ENCODE results near the gene DMAP1.

The DMAP1 gene

DNA sequence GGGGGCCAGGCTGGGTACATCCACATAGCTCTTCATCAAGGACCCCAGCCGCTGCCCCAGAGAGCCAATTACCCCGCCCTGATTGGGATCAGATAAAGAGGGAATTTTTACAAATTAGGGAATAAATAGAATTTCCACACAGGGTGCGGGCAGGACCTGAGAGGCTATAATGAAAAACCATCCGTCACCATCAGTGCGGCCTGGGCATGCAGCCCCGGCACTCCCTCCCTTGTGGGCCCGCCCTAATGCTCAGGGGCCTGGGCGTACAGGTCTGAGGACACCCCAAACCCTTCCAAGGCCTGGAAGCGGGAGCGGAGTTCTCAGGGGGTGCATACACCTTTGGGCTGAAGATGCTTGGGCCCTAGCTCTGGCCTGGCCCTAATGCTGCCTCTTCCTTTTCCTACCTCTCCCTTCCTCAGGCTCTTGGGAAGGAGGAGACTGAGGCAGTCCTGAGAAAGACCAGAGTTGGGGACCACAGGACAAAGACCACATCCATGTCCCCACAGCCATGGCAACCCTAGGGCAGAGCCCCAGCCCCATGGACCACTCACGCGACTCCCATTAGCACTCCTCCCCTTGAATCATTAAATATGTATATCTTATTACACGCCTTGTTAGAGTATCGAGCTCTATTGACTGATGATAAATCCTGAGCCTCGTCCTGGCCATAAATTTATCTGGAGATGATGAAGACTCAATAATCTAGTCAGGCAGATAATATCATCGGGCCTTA lies 16.3 kb downstream of the DMAP1 start:
- DNase-seq: no peak

DNA sequence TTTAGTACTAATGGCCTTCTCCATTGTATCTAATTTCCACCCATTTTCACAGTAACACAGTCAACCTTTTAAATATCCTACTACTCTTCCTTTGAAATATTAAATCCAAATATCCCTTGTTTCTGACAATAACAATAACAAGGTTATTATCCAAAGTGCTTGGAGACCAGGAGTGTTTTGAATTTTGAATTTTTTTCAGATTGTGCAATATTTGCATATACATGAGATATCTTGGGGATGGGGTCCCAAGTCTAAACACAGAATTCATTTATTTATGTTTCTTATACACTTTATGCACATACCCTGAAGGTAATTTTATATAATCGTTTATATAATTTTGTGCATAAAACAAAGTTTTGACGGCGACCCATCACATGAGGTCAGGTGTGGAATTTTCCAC lies 17.5 kb downstream of the DMAP1 start:
- DNase-seq: no peak

GRCh38 chr1:44233593-44233992 lies 20.3 kb downstream of the DMAP1 start:
- DNase-seq: no peak

- peak; percentile 70 for DNase-seq
Observed at GRCh38 chr1:44235808-44236207, 22.5 kb downstream of the DMAP1 start.

DNA sequence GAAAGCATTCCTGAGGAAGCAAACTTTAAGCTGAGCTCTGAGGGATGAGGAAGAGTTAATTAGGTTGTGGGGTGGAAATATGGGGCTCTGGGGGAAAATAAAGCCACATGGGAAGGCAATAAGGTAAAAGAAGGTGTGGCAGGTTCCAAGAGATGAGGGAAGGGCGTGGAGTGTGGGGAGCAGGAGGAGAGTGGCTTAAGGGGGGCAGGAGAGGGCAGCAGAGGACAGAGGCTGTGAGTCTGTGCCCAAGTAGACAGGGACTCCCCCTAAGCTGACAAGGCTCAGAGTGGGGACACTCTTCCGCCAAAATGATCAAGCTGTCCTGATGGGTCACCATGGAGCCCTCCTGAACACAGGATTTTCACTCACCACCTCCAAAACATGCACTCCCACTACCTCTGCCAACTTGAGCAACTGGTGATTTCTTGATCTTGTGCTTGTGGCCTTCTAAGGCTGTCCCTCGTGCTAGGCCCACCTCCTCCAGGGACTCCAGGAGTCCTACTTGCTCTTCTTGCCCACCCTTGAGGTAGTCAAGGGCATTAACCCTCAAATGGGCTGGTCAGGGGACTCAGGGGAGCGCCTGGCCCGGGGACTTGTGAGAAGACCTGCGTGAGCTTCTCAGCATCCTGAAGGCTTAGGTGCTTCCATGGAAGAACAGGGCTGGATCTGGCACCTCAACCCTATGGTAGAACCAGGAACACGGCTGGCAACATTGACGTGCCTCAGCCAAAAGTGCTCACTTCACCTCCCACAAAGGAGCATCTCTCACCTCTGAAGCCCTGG lies 23.4 kb downstream of the DMAP1 start:
- no peak for DNase-seq

- DNase-seq: peak; percentile 87
Observed at GRCh38 chr1:44237721-44238457, 24.6 kb downstream of the DMAP1 start.

DNA sequence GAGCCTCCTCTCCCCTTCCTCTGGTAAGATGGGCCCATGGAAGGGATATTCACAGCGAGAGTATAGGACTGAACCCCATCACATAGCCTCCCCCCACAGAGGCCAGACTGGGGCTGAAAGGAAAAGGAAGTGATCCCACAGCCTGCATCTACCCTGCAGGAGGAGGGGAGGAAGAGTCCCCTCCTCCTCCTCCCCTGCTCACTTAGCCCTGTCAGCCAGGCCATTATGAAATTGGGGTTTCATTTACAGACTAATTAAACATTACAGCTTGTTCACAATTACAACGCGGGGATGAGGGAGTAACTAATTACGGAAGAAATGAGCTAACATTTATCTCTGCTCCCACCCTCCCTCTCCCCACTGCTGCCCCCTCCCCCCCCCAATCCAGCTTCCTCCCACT lies 25.4 kb downstream of the DMAP1 start:
- DNase-seq: no peak

GRCh38 chr1:44239331-44239960 lies 26.2 kb downstream of the DMAP1 start:
- DNase-seq: peak; percentile 90

GRCh38 chr1:44239961-44240371 lies 26.7 kb downstream of the DMAP1 start:
- DNase-seq: no peak

DNA sequence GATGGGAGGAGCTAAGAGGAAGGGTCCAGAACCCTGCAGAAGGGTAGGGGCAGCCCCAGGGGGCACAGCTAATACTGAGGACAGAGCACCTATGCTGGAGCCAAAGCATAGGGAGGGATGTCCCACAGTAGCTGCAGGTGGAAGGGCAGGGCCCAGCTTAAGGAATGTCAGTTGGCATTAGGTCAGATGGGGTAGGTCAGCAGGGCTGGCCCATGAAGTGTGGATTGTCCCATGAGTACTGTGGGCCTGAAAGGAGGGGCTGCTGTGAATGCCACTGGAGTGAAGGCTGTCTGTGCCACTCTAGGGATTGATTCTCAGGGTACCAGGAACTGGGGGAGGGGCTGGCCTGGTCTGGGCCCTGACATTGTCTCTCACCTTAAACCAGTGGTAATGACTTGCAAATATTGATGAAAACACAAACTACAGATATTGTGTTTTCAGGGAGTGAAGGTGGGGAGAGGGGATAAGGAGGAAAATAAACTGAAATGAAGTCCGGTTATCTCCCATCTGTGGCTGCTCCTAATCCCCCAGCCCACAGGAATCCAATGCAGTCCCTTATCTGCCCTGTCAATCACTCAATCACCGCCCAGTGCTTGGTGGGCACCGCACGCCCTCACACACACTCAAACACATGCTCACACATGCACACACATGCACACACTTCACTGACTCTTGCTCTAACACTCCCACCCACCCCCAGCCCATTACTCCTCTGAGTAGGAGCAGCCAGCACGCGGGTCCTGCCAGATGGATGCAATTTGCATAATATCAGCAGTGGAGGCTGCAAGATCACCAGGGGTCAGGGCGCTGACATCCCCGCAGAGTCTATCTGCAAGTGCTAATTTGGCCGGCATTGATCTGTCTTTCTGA lies 27.8 kb downstream of the DMAP1 start:
- peak; percentile 74 for DNase-seq

DNA sequence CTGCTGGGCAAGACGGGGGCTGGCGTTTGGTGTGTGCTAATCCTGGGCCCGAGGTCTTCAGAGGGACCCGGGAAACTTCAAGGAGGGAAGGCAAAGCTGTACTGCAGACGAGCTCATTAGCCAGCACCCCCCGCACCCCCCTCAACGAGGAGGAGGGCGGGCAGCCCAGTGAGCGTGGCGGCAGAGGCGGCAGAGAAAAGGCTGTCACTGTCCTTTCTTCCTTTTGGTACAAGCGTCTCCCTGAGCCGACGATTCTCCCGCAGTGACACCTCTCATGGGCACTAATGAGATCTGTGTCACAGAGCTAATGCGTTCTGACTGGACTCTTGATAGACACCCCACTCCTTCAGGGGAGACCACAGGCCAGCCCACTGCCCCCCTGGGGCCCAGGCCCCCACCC lies 29.5 kb downstream of the DMAP1 start:
- DNase-seq: peak; percentile 67

DNA sequence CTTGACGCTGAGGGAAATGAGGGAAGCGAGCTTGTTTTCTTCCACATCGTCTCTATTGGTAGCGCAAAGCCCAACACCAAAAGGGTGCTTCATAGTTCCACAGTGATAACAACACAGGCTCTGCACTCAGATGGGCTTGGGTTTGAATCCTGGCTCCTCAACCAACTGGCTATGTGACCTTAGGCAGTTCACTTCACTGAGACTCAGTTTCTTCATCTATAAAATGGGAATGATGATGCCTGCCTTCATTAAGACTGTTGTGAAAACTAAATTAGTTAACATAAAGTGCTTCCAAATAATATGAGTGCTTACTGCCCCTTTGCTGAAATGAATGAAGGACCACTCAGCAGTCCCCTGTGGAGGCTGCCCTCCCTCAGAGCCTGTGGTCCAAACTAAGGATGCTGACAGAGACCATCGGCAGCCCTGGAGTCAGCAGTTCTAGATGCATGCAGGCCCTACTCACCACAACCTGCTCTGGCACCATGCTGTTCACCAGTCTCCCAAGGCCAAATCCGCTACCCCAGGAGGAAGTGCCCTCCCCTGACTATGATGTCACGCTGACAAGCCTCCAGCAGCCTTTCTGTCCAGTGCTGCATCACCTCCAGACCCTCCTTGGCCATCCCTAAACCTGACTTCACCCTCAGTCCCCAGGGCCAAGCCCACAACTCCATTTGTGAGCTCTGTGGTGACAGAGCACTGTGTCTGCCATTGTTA lies 30.7 kb downstream of the DMAP1 start:
- no peak for DNase-seq

GRCh38 chr1:44244986-44245385 lies 31.7 kb downstream of the DMAP1 start:
- peak; percentile 61 for DNase-seq

- DNase-seq: no peak
Observed at GRCh38 chr1:44246806-44247205, 33.5 kb downstream of the DMAP1 start.

- peak; percentile 72 for DNase-seq
Observed at GRCh38 chr1:44249543-44249942, 36.3 kb downstream of the DMAP1 start.

DNA sequence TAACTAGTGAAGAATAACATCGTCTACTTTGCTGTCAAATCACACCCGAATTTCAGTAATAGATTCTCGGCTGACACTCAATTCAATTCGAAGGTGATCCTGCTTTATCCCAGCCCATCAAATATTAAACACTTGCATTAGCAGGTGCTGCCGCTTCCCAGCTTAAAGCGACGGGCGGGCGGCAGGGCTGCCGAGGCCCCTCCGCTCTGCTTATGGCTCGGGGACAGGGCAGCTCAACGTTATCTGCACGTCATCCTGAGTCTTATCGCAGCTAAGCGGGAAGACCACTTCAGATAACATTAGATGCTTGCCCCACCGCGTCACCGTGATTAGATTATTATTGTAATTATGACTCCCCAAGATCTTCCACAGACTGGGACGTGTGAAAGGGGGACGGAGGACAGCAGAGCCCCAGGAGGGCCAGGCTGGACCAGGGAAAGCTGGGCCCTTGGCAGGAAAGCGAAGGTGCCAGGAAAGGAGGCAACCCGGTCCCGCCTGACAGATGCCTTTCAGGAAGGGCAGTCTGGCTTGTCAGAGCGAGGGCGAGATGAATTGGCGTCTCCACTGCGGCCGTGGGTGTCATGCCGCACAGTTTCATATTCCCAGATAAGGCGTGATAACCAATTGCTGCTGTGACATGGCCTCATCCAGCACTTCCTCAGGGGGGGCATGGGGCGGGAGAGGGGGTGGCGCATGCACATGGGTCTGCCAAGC lies 37.0 kb downstream of the DMAP1 start:
- DNase-seq: peak; percentile 59

DNA sequence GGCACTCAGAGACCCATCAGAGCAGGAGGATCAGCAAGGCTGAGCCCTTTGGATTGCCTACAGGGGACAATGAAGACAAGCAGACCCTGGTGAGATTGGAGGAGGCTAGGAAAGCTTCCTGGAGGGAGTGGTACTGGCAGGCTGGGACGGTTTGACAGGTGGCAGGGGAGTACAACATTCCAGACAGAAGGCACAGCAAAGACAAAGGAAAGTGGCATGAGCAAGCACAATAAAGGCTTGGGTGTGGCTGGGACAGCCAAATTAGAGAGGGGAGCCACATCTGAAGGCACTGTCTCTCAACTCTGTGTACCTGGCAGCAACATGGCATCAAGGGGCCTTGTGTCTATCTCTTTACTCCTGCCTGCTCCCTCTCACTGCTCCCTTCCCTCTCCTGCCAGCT lies 38.2 kb downstream of the DMAP1 start:
- DNase-seq: no peak

DNA sequence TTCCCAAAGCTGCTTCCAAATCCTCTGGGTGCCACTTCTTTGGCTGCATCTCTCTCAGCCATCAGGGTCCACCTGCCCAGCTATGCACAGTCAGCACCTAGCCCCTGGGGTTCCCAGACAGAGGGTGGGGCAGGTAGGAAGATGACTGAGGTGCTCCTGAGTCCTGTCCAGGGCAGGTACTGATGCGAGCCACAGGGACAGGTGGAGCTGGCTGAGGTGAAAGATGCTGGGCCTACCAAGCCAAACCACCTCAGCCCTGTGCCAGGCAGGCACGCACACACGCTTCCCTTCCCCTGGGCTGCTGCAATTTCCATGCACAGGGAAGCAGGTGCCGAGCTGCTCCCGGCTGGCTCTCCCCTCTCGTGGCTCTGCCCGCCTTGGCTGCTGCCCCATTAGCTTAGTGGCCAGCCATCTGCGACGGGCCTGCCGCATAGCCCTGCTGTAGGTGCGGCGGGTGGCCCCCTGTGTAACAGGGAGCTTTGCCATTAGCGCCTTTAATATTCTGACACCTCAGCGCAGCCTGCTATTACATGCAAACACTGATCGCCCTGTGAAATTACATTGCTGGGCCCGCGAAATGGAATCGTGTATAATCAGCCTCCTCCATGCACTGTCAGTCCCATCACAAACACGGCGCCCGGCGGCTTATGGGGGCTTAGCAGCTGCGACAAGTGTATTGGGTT lies 38.9 kb downstream of the DMAP1 start:
- peak; percentile 45 for DNase-seq

DNA sequence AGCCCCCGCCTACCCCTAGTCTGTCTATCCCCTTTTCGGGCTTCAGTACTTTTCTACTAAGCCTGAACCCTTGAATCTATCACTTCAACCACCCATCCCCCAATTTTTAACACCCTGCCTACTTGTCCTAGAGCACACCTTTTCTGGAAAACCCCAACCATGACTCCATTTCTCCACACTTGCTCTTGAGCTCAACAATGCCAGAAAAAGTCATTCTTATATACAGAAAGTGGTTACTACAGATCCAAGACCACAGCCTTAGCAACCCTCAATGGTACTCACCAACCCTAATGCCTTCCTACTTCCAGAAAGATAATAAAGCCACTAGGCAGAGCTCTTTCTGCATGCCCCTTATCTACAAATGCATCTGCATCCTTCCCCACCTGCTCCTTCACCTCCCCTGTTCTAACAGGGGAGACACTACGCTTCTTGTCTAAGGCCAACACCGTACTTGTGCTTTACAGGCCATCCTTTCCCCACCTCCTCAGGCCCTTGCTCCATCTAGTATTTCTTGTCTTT lies 41.2 kb downstream of the DMAP1 start:
- no peak for DNase-seq
